ENCODE results near the gene PRRX1.

The PRRX1 gene

GRCh38 chr1:170776252-170776651, 112.3 kb downstream of the PRRX1 start:
- no peak for DNase-seq

- DNase-seq = no peak
Measured at GRCh38 chr1:170776777-170777176, 112.8 kb downstream of the PRRX1 start.
